Measurements from ENCODE around the gene ADGRE2. TPM values are rescaled to one million over a fixed set of nuclear protein-coding genes. Genes with fewer than 3 reads are reported as not detected.
"Not testable (repeated sequence)": the region's sequence is repeated elsewhere in the genome, so short reads cannot be mapped to it uniquely, and the experiment has no call there.

Gene ADGRE2
- total RNA-seq, 1 donor from 2014 or later, result 0.54 TPM

DNA sequence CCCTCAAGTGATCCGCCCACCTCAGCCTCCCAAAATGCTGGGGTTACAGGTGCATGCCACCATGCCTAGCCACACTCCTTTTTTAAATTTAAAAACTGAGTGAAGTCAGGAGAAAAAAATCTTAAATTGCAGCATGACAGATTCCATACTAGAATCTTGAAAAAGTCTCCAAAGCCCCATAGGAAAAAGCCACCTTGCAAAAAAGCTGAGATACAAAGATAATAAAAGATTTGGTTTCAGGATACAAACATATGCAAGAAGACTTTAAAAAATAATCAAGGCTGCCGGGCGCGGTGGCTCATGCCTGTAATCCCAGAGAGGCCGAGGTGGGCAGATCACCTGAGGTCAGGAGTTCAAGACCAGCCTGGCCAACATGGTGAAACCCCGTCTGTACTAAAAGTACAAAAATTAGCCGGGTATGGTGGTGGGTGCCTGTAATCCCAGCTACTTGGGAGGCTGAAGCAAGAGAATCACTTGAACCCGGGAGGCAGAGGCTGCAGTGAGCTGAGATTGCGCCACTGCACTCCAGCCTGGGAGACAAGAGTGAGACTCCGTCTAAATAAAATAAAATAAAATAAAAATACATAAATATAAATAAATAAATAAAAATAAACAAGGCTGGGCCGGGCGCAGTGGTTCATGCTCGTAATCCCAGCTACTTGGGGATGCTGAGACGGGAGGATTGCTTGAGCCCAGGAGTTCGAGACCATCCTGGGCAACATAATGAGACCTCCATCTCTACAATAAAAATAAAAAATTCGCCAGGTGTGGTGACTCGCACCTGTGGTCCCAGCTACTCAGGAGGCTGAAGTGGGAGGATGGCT is 3.6 kb upstream of the ADGRE2 start:
- ATAC-seq (ENCODE audit: poor library complexity); DNase-seq; intact Hi-C loops (cut with DNase I): not testable (repeated sequence)

DNA sequence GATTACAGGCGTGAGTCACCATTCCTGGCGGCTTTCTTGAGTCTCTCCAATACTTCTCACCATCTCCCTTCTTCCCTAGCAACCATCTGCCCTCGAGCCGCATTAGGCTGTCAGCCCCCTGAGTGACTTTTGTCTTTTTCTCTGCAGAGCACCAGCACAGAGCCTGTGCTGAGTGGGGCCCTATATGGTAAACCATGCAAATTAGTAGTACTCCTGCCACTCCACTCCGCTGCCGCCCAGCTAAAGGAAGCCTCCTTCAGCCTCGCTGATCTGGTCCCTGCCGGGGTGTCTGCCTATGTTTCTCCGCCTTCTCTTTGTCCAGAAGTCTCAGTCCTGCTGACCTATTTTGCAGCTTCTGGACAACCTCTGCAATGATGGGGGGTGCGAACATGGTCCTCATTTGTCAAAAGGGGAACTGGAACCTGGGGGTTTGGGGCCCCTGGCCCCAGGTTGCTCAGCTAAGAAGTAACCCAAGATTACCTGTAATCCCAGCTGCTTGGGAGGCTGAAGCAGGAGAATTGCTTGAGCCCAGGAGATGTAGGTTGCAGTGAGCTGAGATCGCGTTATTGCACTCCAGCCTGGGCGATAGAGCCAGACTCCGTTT is 2.4 kb upstream of the ADGRE2 start:
- ATAC-seq (ENCODE audit: poor library complexity); DNase-seq; intact Hi-C loops (cut with DNase I): not testable (repeated sequence)

DNA sequence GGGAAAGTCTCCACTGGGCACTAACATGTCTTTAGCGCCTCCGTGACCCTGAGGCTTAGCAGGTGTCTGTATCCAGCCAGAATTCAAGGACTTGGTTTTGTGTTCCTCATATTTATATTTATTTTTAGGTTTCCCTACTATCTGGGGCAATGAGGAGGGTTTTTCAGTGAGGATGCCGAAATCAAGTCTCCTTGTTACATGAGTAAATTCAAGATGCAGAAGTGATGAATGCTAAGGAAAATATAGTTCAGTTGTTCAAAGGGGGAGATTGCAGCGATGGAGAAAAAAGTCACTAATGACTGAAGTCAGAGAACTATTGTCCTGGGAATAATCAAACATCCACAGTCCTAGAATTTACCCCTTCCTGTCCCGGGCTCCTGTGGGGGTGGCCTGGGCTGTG is 791 bp upstream of the ADGRE2 start:
- intact Hi-C loops (cut with DNase I), result no loop called here
- DNase-seq (no peak), ATAC-seq (ENCODE audit: poor library complexity) (no peak)

DNA sequence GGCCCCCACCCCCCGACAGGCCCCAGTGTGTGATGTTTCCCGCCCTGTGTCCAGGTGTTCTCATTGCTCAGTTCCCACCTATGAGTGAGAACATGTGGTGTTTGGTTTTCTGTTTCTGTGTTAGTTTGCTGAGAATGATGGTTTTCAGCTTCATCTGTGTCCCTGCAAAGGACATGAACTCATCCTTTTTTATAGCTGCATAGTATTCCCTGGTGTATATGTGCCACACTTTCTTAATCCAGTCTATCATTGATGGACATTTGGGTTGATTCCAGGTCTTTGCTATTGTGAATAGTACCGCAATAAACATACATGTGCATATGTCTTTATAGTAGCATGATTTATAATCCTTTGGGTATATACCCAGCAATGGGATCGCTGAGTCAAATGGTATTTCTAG is 715 bp downstream of the ADGRE2 start:
- intact Hi-C loops (cut with DNase I); ATAC-seq (ENCODE audit: poor library complexity); DNase-seq: not testable (repeated sequence)

DNA sequence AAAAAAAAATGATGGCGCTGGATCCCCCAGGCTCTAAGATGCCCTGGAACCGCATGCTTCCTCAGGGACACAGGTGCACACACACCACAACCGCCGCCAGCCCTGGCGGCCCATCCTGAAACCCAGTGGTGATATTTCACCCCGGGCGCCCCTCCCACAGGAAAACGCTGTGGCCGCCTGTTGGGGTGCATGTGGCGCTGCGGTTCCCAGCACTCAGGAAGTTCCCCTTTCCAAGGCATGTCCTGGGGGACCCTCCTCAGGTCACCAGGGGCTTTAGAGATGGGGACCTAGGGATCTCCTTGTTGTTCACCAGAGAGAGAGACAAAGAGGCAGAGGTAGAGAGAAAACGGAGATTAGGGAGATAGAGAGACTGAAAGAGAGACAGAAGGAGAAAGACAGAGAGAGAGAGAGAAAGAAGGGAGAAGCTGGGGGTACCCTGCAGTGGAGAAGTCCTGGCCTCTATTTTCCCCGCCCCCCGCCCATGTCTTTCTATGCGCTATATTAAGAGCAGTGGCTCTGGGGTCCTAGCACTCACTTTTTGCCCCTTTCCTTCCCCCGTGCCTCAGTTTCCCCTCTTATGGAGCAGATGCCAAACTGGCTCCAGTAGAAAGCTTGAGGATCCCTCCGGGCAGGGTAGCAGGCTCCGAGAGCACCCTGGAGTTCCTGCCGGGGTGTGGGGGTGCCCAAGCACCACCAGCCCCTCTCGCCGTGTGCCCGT is 2.3 kb downstream of the ADGRE2 start:
- no peak for ATAC-seq (ENCODE audit: poor library complexity)
- peak; percentile 60 for DNase-seq
- intact Hi-C loops (cut with DNase I), result no loop called here

DNA sequence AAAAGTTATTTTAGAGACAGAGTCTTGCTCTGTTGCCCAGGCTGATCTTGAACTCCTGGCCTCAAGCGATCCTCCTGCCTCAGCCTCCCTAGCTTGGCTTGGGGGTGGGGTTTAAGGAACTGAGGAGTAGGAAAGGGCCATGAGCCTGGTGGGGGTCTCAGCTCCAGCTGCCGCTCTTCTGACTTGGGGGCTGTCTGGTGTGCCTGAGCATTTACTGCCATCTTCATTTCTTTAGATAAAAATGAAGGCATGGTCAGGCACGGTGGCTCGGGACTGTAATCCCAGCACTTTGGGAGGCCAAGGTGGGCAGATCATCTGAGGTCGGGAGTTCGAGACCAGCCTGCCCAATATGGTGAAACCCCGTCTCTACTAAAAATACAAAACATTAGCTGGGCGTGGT is 3.0 kb downstream of the ADGRE2 start:
- ATAC-seq (ENCODE audit: poor library complexity); intact Hi-C loops (cut with DNase I): not testable (repeated sequence)

DNA sequence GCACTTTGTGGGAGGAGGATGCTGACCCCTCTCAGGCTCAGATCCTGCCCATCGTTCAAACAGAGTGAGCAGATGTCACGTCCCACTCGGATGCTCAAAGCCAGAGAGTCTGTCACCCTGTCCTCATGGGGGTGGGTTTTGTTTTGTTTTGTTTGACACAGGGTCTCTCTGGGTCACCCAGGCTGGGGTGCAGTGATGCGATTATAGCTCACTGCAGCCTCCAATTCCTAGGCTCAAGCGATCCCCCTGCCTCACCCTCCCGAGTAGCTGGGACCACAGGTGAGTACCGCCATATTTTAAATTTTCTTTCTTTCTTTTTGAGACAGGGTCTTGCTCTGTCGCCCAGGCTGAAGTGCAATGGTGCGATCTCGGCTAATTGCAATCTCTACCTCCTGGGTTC is 4.0 kb downstream of the ADGRE2 start:
- ATAC-seq (ENCODE audit: poor library complexity) (no peak), DNase-seq (no peak)
- intact Hi-C loops (cut with DNase I), result no loop called here

More for the DNA sequence above, 3.0 kb downstream of the ADGRE2 start:
- not testable (repeated sequence) for DNase-seq

DNA sequence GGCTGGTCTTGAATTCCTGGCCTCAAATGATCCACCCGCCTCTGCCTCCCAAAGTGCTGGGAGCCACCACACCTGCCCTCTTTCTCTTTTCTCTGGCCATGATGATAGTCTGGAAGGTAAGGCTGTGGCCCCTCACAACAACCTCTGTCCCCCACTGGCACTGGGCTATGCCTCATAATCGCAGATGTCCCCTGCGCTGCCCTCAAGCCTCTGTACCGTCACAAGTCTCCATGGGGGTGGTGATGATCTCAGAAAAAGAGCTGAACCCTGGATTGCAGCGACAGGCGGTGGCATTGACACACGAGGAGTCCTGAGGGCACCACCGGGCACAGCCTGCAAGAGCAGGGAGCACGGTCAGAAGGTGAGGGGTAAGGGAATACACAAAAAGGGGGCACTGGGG is 4.6 kb downstream of the ADGRE2 start:
- intact Hi-C loops (cut with DNase I); DNase-seq; ATAC-seq (ENCODE audit: poor library complexity): not testable (repeated sequence)

DNA sequence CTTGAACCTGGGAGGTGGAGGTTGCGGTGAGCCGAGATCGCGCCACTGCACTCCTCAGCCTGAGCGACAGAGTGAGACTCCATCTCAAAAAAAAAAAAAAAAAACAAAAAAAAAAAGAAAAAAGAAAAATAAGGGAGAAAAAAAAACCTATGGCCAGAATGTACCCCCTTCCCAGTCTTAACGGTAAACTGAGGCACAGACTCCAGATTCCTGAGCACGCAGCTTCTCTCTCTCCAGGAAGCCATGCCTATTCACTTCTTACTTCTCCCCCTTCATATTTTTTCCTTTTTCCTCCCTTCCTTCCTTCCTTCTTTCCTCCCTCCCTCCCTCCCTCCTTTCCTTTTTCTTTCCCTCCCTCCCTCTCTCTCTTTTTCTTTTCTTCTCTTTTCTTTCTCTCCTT is 5.4 kb downstream of the ADGRE2 start:
- intact Hi-C loops (cut with DNase I), result no loop called here
- ATAC-seq (ENCODE audit: poor library complexity) (no peak), DNase-seq (no peak)

DNA sequence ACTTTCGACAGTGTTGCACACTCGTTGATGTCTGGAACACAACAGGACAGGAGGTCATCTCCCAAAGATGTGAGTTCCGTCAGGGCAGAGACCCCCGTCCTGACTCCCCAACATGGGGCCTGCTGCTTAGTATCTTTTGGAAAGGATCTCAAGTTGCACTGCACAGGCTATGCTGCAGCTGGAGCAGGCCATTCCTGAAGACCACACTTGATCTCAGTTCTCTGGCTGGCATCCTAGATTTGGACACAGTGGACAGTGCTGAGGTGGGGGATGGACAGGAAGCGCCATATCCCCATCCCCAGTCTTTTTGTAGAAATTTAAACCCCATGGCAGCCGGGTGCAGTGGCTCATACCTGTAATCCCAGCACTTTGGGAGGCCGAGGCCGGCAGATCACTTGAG is 5.9 kb downstream of the ADGRE2 start:
- no peak for DNase-seq
- intact Hi-C loops (cut with DNase I), result no loop called here
- ATAC-seq (ENCODE audit: poor library complexity), result no peak

DNA sequence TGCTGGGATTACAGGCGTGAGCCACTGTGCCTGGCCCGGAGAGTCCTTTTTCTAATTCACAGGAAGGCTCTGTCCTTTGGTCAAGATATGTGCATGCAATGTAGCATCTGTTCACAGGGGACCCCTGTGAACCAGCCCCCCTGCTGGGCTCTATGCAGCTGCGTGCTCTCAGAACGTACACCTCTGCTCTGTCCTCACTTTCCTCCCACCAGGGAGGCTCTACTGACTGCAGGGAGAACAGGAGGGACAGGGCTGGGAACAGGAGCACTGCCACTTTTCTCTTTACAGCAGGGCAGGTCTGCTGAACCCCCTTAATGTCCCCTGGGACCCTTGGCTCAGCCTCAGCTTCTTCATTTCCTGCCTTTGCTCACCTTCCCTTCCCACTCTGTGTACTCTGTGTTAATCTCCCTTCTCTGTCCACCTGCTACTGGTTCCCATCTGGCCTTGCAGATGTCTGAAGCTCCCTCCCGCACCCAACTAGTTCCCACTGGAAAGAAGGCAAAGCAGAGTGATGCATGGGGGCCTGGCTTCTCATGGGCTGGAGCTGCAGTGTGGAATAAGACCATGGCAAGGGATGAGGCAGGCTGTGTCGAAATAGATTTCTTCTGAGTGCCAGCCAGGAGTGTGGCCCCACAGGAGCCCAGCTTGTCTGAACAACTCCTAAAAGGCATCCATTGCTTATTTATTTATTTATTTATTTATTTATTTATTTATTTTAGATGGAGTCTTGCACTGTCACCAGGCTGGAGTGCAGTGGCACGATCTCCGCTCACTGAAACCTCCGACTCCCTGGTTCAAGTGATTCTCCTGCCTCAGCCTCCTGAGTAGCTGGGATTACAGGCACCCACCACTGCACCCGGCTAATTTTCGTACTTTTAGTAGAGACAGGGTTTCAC is 7.2 kb downstream of the ADGRE2 start:
- no peak for DNase-seq
- intact Hi-C loops (cut with DNase I), result no loop called here
- ATAC-seq (ENCODE audit: poor library complexity), result no peak

DNA sequence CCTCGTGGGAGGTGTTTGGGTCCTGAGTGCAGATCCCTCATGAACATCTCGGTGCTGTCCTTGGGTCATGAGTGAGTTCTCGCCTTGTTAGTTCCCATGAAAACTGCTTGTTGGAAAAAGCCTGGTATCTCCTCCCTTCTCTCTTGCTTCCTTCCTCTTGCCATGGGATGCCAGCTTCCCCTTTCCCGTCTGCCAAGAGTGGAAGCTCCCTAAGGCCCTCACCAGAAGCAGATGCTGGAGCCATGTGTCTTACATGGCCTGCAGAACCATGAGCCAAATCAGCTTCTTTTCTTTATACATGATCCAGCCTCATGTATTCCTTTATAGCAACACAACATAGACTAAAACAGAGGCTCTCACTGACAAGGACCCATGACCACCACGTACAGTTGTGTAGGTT is 8.2 kb downstream of the ADGRE2 start:
- intact Hi-C loops (cut with DNase I), result no loop called here
- no peak for DNase-seq
- ATAC-seq (ENCODE audit: poor library complexity), result no peak

DNA sequence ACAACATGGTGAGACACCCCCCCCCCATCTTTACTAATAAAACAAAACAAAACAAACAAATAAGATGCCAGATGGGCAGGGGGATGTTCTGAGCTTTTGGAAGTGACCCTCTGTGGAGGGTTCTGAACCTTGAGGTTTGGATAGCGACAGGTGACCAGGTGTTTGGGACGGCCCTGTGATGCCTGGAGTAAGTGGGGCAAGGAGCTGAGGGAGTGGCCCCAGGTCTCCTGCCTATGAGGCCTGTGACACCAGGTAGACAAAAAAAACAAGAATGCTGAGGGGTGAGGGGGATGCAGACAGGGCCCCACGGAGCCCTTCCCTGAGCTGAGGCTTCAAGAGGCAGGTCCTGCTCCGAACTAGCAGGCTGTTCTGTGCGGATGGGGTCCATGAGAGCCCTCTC is 9.2 kb downstream of the ADGRE2 start:
- DNase-seq (no peak), ATAC-seq (ENCODE audit: poor library complexity) (no peak)
- intact Hi-C loops (cut with DNase I), result no loop called here

DNA sequence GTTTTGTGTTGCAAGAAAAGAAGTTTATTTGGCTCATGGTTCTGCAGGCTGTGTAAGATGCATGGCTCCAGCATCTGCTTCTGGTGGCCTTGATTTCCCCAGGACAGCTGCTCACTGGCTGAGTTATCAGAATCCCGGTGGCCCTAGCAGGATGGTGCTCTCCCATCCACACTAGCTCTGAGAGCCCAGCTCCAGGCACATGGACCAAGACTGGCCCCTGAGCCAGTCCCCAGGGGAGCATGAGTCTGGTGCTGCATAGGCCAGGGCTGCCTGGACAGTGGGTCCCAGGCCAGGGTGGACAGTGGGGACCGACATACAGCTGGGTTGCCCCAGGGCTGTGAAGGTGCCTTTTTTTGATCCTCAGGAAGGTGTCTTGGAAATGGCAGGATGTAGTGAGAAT is 10.4 kb downstream of the ADGRE2 start:
- DNase-seq (no peak), ATAC-seq (ENCODE audit: poor library complexity) (no peak)
- intact Hi-C loops (cut with DNase I), result no loop called here

DNA sequence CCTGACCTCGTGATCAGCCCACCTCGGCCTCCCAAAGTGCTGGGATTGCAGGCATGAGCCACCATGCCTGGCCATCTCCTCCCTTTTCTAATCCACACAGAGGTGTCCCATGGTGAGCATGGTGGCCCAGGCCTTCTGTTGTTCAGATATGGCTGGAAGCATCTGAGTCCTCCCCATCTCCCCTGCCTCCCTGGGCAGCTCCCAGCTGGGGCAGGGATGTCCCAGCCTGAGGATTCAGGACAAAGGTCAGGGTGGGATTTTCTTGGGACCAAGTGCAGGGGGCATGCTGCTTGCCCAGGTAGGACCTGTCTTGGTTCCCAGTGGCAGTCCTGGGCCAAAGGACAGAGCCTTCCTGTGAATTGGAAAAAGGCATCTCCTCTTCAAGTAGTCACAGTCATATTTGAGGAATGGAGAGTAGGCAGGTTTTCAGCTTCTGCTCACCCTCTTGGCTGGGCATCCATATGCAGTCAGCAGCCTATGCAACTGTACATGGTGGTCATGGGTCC is 10.8 kb downstream of the ADGRE2 start:
- no peak for DNase-seq
- ATAC-seq (ENCODE audit: poor library complexity), result no peak
- intact Hi-C loops (cut with DNase I), result no loop called here

DNA sequence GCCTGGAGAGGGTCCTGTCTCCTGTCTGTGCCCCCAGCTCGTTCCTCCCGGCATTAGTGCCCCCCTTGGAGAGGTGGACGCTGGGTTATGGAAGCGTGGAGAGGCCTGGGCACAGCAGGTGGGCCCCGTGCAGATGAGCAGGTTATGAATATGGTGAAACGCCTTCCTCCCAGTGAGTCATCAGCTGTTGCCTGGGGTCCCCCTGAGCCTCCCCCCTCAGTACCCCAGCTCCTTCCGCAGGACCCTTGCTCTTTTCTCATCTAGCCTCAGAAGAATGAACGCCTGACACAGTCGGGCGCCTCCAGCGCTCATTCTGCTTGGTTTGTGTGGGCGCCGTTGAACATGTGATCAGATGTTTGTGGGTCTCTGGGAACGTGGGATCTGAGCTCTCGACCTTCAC is 12.5 kb downstream of the ADGRE2 start:
- ATAC-seq (ENCODE audit: poor library complexity); intact Hi-C loops (cut with DNase I): not testable (repeated sequence)

DNA sequence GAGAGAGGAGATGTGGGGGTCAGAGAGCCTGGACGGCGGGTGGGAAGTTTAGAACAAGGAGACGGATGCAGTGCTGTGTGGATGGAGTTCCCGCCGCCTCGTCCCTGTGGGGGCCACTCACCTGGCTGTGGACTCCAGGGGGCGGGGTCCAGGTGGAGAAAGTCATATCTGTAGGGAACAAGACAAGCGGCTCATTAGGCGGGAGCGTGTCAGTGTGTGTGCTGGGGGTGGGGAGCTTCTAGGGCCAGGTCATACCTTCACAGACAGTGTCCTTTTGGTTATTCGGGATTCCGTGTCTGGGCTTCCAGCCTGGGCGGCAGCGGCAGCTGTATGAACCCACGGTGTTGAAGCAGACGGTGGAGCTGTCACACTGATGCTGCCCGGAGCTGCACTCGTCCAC is 13.0 kb downstream of the ADGRE2 start:
- DNase-seq; intact Hi-C loops (cut with DNase I); ATAC-seq (ENCODE audit: poor library complexity): not testable (repeated sequence)

More for the DNA sequence above, 12.5 kb downstream of the ADGRE2 start:
- DNase-seq, result not testable (repeated sequence)

DNA sequence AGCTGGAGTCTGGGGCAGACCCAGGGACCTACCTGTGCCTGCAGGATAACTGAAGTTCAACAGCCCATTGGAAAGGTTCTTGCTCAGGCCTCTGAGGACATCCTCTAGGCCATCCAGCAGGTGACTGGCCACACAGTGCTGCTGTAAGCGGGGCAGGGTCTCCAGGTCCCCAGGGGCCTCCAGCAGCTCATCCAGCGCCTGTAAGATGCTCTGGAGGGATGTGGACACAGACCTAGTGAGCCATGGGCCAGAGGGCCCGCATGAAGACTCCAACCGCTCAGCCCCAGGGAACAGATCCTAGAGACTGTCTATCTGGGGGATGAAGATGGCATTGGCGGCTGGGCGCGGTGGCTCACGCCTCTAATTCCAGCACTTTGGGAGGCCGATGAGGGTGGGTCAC is 14.0 kb downstream of the ADGRE2 start:
- no peak for DNase-seq
- ATAC-seq (ENCODE audit: poor library complexity), result no peak
- intact Hi-C loops (cut with DNase I), result no loop called here
